Stimulated activated naive B cell treated with anti-CD40 and anti-IgM and Interleukin-4, amounts not matched to agents 10 μg/mL and 1 μg/mL and 100 μg/mL, for 72 hours (primary cell): ENCODE measurements around the gene MT1B.
A peak's percentile ranks its signal among the peaks of the same experiment; 100 is the strongest.
"Not testable (repeated sequence)": the region's sequence is repeated elsewhere in the genome, so short reads cannot be mapped to it uniquely, and the experiment has no call there.

Experiments
- ATAC-seq, 2 donors: fragments of 150-1000 bp; cut with Tn5 transposase; replicated peaks; 2 replicates each; pipeline ENCODE4 v1.10.0; 2021; ENCODE audit warnings: moderate library complexity in 1 of 2
- DNase-seq: peaks from one replicate; pipeline ENCODE4 v3.0.0; 2021
- H3K27ac Mint-ChIP-seq: one replicate; pipeline ENCODE4 v1.8.0; 2022; ENCODE audit warnings: mild to moderate bottlenecking, mixed read lengths
- H3K27me3 Mint-ChIP-seq, 2 donors: one replicate each; pipeline ENCODE4 v1.8.0; 2022; ENCODE audit warnings: mixed read lengths in 2 of 2
- H3K36me3 Mint-ChIP-seq, 2 donors: one replicate each; pipeline ENCODE4 v1.8.0; 2022; ENCODE audit warnings: mixed read lengths in 2 of 2, mild to moderate bottlenecking in 1 of 2
- H3K4me1 Mint-ChIP-seq, 2 donors: one replicate each; pipeline ENCODE4 v1.8.0; 2022; ENCODE audit warnings: mixed read lengths in 2 of 2, mild to moderate bottlenecking in 1 of 2
- H3K4me3 Mint-ChIP-seq, 2 donors: one replicate each; pipeline ENCODE4 v1.8.0; 2022; ENCODE audit warnings: mild to moderate bottlenecking in 2 of 2, mixed read lengths in 2 of 2, moderate library complexity in 1 of 2
- H3K9me3 Mint-ChIP-seq, 2 donors: one replicate each; pipeline ENCODE4 v1.8.0; 2022; ENCODE audit warnings: mixed read lengths in 2 of 2, mild to moderate bottlenecking in 1 of 2

The MT1B gene

DNA sequence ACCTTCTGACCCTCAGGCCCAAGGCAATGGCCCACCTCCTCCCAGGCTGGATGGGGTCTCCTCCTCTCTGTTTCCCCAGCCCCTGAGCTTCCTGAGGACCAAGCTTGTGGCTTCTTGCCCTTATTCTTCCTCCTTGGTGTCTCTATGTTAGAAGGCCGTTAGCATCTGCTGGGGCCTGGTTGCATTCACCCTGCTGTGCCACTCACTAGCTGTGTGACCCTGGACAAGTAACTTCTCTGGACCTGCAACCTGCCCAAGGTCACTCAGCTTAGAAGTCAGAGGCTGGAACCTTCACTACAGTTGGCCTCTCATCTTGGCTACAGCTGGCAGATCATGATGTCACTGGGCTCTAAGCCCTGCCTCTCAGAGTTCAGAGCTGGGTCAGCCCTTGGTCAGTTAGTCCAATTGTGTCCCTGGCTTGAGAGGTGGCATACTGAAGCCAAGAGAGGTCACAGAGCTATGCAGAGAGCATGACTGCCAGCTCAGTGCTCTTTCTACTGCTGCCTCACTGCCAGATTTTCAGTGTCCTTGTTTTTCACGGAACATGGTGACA lies 40.3 kb upstream of the MT1B start:
- DNase-seq (no peak), ATAC-seq (no peak)
- peak overlapping the region; percentile 94 for H3K27ac Mint-ChIP-seq
- H3K4me3 Mint-ChIP-seq: peak overlapping the region; percentile 9 to 23
- peaks cover 0 to 8% of the 10 kb centered on the region in 2 donors for H3K27me3 Mint-ChIP-seq
- peaks cover 28 to 48% of the 10 kb centered on the region in 2 donors for H3K4me1 Mint-ChIP-seq
- H3K36me3 Mint-ChIP-seq: no peaks in the 10 kb centered on the region
- no peaks in the 10 kb centered on the region for H3K9me3 Mint-ChIP-seq

DNA sequence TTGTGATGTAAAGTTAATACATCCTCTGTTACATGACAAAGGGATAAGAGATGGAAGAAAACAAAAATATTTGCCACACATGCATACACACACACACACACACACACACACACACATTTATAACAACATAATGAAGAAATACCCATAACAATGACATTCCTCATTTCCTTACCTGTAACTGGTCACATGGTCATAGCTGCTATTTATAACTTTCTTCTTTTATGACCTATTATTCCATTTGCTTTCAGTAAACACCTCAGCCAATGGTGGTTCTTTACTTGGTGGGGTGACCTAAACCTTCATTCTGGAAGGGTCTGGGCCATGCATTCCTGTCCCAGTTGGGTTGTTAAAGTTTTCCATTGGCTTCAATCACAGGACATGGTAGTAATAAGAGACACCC lies 38.0 kb upstream of the MT1B start:
- no peaks in the 10 kb centered on the region for H3K36me3 Mint-ChIP-seq
- H3K9me3 Mint-ChIP-seq: no peaks in the 10 kb centered on the region
- no peak for DNase-seq
- no peak overlapping the region for H3K4me3 Mint-ChIP-seq
- ATAC-seq: no peak
- no peak overlapping the region for H3K27ac Mint-ChIP-seq
- H3K4me1 Mint-ChIP-seq: peaks cover 28 to 42% of the 10 kb centered on the region in 2 donors
- peaks cover 21 to 31% of the 10 kb centered on the region in 2 donors for H3K27me3 Mint-ChIP-seq

DNA sequence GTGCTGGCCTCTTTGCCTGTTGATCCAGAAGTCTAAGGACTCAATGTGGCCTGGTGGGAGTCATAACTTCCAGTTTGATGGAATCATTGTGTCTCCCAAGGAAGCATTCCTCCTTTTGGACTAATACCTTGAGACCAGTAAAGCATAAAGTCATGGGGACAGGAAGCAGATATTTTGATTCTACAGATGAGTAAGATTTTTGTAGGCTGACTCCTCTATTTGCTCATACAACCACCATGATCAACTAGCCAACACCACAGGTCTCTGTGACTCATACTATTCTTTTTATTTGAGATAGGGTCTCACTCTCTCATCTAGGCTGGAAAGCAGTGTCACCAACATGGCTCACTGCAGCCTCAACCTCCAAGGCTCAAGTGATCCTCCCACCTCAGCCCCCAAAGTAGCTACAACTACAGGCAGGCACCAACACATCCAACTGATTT lies 37.1 kb upstream of the MT1B start:
- Mint-ChIP-seq H3K9me3 (no peaks in the 10 kb centered on the region), H3K4me1 (peaks cover 20 to 33% of the 10 kb centered on the region in 2 donors), H3K27me3 (peaks cover 27 to 40% of the 10 kb centered on the region in 2 donors), H3K36me3 (no peaks in the 10 kb centered on the region), H3K4me3 (no peak overlapping the region), H3K27ac (no peak overlapping the region)
- ATAC-seq (peak in 1 of 2 donors; percentile 24), DNase-seq (no peak)

DNA sequence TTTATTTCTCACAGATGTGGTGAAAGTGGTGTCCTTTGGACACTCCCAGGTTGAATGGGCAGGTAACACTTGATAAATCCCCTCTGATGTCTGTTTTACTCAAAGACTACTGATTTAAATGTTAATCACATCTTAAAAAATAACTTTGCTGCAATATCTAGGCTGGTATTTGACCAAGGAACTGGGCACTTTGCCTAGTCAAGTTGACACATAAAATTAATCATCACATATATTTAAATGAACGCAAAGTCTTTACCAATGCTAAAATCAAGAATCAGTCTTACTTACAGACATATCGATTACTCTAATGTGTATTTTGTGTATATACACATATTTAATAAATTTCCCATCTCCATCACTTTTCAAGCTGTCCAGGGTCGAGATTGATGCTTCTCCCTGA lies 36.3 kb upstream of the MT1B start:
- no peaks in the 10 kb centered on the region for H3K36me3 Mint-ChIP-seq
- no peak overlapping the region for H3K27ac Mint-ChIP-seq
- peaks cover 33 to 45% of the 10 kb centered on the region in 2 donors for H3K27me3 Mint-ChIP-seq
- no peak for DNase-seq
- H3K4me1 Mint-ChIP-seq: peaks cover 16 to 25% of the 10 kb centered on the region in 2 donors
- H3K9me3 Mint-ChIP-seq: no peaks in the 10 kb centered on the region
- H3K4me3 Mint-ChIP-seq: no peak overlapping the region
- no peak for ATAC-seq

DNA sequence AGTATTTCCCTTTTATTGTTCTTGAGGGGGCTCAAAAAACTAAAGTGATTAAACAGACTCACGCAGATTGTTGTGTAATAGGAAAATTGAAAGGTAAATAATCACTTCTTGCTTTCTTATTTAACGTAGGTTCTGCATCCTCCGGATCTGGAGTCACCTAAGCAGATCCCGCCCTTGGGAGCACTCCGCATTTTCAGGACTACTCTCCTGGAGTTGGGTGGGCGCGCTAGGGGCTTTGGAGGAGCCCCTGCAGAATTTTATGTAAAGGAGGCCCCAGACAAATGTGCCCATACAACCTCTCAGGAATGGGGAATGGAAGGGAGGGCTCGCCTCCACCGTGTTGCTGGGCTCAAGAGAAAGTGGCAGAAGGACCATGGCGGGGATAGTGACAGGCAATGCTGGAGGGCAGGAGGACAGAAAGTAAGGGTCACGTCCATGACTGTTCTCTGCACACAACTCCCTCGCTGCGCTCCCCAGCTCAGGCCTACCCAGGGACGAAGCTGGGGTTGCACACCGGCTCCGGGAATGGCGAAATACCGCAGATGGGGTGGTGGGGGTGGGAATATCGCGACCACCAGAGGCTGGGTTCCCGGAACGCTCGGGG lies 35.0 kb upstream of the MT1B start:
- DNase-seq (no peak), ATAC-seq (no peak)
- no peaks in the 10 kb centered on the region for H3K9me3 Mint-ChIP-seq
- peak overlapping the region; percentile 61 to 72 for H3K4me3 Mint-ChIP-seq
- no peaks in the 10 kb centered on the region for H3K36me3 Mint-ChIP-seq
- H3K4me1 Mint-ChIP-seq: peaks cover 6 to 13% of the 10 kb centered on the region in 2 donors
- no peak overlapping the region for H3K27ac Mint-ChIP-seq
- peaks cover 41 to 55% of the 10 kb centered on the region in 2 donors for H3K27me3 Mint-ChIP-seq

DNA sequence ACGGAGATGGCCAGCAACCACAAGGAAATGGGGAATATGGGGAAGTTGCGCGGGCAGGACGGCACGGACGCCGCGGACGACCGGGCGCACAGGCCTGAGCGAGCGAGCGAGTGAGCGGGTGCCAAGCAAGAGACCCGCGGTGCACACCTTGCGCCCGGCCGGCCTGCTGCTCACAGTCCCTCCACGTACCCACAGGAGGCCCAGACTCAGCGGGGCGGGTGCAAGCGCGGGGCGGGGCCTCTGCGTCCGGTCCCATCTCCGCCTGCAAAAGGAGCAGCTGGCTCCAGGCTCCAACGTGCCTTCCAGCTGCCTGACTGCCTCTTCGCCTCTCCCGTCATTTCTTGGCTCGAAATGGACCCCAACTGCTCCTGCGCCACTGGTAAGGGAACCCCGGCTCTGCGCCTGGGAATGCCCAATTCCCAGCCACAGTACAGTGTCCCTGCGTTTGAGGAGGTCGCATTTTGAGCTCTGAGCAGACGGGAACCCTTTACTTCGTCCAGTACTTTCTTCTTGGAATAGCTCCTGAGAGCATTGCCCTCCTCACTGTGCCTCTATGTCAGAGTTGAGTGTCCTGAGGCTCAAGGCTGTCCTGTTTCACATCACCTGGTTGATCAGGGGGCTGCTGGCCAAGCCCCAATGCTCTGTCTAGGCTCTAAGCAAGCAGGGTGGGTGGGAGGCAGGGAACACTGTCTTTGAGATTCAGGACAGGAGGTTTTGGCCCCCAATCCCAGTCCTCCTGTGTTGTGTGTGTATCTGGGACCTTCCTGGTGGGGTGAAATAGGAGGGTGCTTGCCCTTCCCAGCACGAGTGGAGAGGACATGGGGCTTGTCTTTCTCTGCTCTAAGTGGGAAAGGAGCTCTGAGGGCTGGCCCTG lies 34.2 kb upstream of the MT1B start:
- H3K27me3 Mint-ChIP-seq: peaks cover 43 to 62% of the 10 kb centered on the region in 2 donors
- no peaks in the 10 kb centered on the region for H3K9me3 Mint-ChIP-seq
- H3K4me1 Mint-ChIP-seq: peaks cover 6 to 13% of the 10 kb centered on the region in 2 donors
- ATAC-seq: peak; percentile 60 to 68
- H3K27ac Mint-ChIP-seq: no peak overlapping the region
- H3K36me3 Mint-ChIP-seq: no peaks in the 10 kb centered on the region
- DNase-seq: no peak
- peak overlapping the region; percentile 61 to 72 for H3K4me3 Mint-ChIP-seq

DNA sequence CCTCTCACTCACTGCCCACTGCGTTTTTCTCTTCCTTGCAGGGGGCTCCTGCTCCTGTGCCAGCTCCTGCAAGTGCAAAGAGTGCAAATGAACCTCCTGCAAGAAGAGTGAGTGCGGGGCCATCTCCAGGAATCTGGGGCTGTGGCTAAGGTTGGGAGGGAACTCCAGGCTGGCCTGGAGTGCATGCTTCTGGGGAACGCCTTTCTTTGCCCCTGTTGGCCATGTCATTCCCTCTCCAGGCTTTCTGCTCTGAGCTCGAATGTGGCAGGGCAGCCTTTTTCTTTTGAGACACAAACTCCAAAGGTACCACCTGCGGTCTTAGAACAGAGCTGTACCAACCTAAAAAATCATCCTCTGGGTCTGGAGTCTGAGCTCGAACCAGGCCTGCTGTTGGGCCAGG lies 33.5 kb upstream of the MT1B start:
- Mint-ChIP-seq H3K36me3 (no peaks in the 10 kb centered on the region), H3K27me3 (peaks cover 49 to 68% of the 10 kb centered on the region in 2 donors), H3K9me3 (no peaks in the 10 kb centered on the region), H3K4me3 (no peak overlapping the region), H3K27ac (no peak overlapping the region), H3K4me1 (peaks cover 6 to 13% of the 10 kb centered on the region in 2 donors)
- no peak for DNase-seq
- ATAC-seq: no peak

DNA sequence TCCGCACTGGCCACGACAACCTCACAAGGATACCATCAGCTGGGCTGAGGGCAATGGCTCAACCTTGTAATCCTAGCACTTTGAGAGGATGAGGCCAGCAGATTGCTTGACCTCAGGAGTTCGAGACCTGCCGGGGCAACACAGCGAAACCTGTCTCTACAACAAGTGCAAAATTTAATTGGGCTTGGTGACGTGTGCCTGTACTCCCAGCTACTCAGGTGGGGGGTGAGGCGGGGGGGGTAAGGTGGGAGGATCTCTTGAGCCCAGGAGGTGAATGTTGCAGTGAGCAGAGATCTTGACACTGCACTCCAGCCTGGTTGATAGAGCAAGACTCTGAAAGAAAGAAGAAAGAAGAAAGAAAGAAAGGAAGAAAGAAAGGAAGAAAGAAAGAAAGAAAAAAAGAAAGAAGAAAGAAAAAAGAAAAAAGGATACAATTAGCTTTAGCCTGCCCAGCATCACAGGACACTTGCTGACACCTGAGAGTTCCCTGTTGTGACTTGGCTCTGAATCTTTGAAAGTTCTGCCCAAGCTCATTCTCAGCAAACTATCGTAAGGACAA lies 31.3 kb upstream of the MT1B start:
- no peak for ATAC-seq
- H3K9me3 Mint-ChIP-seq: no peaks in the 10 kb centered on the region
- peaks cover 65 to 89% of the 10 kb centered on the region in 2 donors for H3K27me3 Mint-ChIP-seq
- H3K27ac Mint-ChIP-seq: peak overlapping the region; percentile 21
- no peak for DNase-seq
- H3K4me1 Mint-ChIP-seq: peaks cover 11 to 21% of the 10 kb centered on the region in 2 donors
- H3K36me3 Mint-ChIP-seq: no peaks in the 10 kb centered on the region
- H3K4me3 Mint-ChIP-seq: no peak overlapping the region

DNA sequence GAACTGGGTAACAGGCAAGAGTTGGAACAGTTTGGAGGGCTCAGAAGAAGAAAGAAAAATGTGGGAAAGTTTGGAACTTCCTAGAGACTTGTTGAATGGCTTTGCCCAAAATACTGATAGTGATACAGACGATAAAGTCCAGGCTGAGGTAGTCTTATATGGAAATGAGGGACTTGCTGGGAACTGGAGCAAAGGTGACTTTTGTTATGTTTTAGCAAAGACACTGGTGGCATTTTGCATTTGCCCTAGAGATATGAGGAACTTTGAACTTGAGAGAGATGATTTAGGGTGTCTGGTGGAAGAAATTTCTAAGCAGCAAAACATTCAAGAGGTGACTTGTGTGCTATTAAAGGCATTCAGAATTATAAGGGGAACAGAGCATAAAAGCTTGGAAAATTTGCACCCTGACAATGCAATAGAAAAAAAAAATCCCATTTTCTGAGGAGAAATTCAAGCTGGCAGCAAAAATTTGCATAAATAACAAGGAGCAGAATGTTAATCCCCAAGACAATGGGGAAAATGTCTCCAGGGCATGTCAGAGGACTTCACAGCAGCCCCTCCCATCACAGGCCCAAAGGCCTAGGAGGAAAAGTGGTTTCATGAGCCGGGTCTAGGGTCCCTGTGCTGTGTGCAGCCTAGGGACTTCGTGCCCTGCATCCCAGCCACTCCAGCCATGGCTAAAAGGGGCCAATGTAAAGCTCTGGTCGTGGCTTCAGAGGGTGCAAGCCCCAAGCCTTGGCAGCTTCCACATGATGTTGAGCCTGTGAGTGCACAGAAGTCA lies 29.8 kb upstream of the MT1B start:
- DNase-seq, H3K27ac Mint-ChIP-seq, H3K36me3 Mint-ChIP-seq, ATAC-seq, H3K4me3 Mint-ChIP-seq, H3K9me3 Mint-ChIP-seq: not testable (repeated sequence)
- Mint-ChIP-seq H3K27me3 (peaks cover 70 to 90% of the 10 kb centered on the region in 2 donors), H3K4me1 (peaks cover 14 to 25% of the 10 kb centered on the region in 2 donors)

DNA sequence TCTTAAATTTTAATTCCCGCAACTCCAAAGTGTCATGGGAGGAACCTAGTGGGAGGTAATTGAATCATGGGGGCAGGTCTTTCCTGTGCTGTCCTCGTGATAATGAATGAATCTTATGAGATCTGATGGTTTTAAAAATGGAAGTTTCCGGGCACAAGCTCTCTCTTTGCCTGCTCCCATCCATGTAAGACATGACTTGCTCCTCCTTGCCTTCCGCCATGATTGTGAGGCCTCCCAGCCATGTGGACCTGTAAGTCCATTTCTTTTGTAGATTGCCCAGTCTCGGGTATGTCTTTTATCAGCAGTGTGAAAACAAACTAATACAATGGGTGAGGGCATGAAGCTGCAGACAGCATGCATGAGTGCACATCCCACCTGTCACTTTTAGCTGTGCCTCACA lies 28.5 kb upstream of the MT1B start:
- H3K27ac Mint-ChIP-seq, DNase-seq, H3K9me3 Mint-ChIP-seq, H3K4me3 Mint-ChIP-seq, H3K36me3 Mint-ChIP-seq, ATAC-seq: not testable (repeated sequence)
- Mint-ChIP-seq H3K4me1 (peaks cover 9 to 15% of the 10 kb centered on the region in 2 donors), H3K27me3 (peaks cover 59 to 81% of the 10 kb centered on the region in 2 donors)

DNA sequence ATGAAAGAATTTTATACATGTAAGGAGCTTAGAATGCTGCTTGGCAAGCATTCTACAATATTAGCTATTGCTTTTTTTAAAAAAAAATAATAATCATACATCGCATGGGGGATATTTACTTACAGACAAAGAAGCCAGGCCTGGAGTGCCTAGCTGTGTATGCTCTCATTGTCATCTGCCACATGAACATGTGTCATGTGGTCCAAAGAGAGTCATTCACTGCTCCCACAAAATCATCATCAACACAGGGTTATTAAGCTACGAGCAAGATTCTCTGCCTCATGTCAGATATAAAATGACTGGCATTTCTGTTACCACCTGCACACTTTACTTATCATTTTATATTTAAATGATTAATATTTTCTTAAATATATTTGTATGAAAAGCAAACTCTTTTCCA lies 28.0 kb upstream of the MT1B start:
- peaks cover 55 to 79% of the 10 kb centered on the region in 2 donors for H3K27me3 Mint-ChIP-seq

DNA sequence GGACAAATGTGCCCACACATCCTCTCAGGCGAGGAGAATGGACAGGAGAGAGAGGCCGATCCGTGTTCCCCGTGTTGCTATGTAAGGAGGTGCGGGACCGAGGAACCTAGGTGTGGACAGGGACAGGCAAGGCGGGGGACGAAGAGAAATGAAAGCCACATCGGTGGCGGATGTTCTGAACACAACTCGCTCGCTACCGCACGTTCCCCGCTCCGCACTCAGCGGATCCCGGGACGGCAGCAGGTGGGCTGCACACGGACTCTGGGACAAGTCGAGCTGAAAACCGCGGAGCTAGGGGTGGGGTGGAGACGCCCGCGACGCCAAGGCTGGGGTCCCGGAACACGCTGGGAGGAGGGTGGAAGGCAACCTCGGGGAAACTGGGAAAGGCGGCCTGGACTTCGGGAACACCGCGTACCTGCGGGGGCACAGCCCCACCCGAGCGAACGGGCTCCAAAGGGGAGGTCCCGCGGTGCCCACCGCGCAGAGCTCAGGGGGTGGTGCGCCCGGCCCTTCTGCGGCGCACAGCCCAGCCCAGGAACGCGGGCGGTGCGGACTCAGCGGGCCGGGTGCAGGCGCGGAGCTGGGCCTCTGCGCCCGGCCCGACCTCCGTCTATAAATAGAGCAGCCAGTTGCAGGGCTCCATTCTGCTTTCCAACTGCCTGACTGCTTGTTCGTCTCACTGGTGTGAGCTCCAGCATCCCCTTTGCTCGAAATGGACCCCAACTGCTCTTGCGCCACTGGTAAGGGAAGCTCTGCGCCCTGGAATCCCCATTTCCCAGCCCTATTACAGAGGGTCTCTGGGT lies 26.3 kb upstream of the MT1B start, which contains the start of gene MT1E:
MT1E (plus strand) TSS at position 642 of the 803 bp plus-strand sequence; CDS start at position 713, 71 bp downstream.
- H3K9me3 Mint-ChIP-seq: no peaks in the 10 kb centered on the region
- H3K4me1 Mint-ChIP-seq: peaks cover 23 to 31% of the 10 kb centered on the region in 2 donors

More for the DNA sequence above, 28.0 kb upstream of the MT1B start:
- DNase-seq (no peak), ATAC-seq (no peak)
- no peak overlapping the region for H3K4me3 Mint-ChIP-seq
- H3K27ac Mint-ChIP-seq: no peak overlapping the region
- H3K4me1 Mint-ChIP-seq: peaks cover 10 to 15% of the 10 kb centered on the region in 2 donors
- no peaks in the 10 kb centered on the region for H3K36me3 Mint-ChIP-seq
- H3K9me3 Mint-ChIP-seq: no peaks in the 10 kb centered on the region

More for the DNA sequence above, 26.3 kb upstream of the MT1B start, which contains the start of gene MT1E:
- peak within 1 kb of the TSS; percentile 68 for H3K27ac Mint-ChIP-seq
- peak; percentile 35 to 64 for ATAC-seq
- peaks cover 45 to 70% of the 10 kb centered on the region in 2 donors for H3K27me3 Mint-ChIP-seq
- no peaks in the 10 kb centered on the region for H3K36me3 Mint-ChIP-seq
- DNase-seq: no peak
- peak within 1 kb of the TSS; percentile 86 to 88 for H3K4me3 Mint-ChIP-seq
